DMS153 treated with DMSO at 0.1 percent for 48 hours (cell line): Measurements from ENCODE around the gene RALGAPB.

ENCODE experiments used
- DNase-seq: peaks from one replicate; lab custom pipeline; 2025; ENCODE audit not compliant: unreplicated experiment; lab: John Stamatoyannopoulos, UW

RALGAPB gene

DNA sequence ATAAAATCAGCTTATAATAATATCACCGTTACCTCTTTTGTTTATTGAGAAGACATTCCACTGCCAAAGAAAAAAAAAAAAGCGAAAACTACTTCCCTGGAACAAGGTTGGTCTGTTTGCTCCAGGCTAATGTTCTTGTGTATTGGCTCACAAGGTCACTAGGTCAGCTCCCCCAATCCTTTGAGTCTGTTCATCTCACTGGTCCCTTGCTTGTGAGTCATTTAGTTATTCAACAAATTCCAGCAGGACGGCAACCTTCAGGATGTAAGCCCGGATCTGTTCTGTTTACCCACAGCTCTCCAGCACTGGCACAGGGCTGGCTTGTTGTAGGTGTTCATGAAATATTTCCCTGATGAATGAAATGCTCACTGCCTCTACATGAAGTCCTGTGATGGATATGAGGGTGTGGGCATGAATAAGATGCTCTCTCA is 132.2 kb downstream of the RALGAPB start:
- DNase-seq = no peak

DNA sequence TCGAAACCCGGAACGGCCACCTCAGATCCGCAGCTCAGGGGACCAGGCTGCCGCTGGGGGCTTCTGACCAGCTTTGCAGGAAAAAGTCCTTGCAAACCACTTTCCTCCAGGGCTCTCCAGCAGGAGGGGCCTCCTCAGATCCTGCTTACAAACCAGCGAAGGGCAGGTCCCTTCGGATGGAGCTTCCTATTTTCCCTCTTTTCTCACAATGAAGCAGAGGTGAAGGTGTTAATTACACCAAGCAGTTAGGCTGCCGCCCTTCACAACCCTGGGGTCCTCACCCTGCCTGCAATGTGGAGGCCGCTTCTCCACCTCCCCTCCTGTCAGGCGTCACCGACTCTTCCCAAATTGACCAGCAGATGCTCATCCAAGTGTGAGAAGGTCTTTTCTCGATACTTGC is 134.7 kb downstream of the RALGAPB start:
- no peak for DNase-seq

- DNase-seq = no peak
These were observed 135.5 kb downstream of the RALGAPB start for GRCh38 chr20:38608188-38608587.

DNA sequence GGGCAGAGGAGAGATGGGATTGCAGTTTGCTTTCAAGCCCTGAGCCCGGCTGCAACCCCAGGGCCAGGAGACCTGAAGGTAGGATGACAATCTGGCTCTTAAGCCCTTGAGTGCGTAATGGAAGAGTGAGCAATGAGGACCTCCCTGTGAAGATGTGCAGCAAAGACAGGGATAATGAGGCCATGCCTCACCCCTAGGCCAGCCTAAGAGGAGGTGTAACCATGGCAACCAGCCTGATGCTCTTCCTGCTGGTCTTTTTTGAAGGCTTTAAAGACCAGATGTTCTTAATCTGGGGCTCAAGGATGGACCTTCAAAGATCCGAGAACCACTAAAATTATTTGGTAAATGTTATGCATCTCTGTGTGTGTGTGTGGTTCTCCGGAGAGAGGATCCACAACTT is 137.2 kb downstream of the RALGAPB start:
- DNase-seq = no peak

GRCh38 chr20:38610521-38610920 is 137.9 kb downstream of the RALGAPB start:
- no peak for DNase-seq

- no peak for DNase-seq
These were observed 140.3 kb downstream of the RALGAPB start for GRCh38 chr20:38612751-38613515.

DNA sequence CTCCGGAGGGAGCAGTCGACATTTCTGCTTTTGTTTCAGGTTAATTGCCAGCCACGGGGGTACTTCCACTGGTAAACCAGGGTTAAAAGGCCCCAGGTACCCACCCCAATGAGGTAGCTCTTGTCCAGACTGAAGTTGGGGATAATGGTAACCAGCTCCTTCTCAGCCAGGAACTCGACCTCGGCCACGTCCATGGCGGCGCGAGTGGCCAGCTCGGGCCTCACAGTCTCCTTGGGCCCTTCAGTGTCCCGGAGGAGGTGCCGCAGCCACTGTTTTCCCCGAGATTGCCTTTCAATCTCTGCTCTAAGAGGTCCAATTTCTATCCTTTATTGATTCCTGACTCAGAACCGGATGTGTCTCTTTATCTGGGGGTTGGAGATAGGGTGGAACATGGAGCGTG is 142.6 kb downstream of the RALGAPB start:
- no peak for DNase-seq

DNA sequence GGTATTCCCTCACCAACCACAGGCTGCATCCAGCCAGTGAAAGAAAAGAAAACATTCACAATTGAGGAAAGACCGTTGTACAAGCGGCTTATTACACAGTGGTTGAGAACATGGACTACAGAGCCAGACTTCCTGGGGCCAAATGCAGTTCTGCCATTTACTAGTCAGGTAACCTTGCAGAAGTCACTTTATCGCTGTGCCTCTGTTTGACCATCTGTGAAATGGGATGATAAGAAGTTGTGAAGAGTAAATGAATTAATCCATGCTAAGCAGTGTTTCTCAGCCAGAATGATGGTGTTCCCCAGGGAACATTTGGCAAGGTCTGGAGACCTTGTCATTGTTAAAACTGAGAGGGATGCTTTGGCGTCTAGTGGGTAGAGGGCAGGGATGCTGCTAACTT is 143.8 kb downstream of the RALGAPB start:
- DNase-seq = no peak

DNA sequence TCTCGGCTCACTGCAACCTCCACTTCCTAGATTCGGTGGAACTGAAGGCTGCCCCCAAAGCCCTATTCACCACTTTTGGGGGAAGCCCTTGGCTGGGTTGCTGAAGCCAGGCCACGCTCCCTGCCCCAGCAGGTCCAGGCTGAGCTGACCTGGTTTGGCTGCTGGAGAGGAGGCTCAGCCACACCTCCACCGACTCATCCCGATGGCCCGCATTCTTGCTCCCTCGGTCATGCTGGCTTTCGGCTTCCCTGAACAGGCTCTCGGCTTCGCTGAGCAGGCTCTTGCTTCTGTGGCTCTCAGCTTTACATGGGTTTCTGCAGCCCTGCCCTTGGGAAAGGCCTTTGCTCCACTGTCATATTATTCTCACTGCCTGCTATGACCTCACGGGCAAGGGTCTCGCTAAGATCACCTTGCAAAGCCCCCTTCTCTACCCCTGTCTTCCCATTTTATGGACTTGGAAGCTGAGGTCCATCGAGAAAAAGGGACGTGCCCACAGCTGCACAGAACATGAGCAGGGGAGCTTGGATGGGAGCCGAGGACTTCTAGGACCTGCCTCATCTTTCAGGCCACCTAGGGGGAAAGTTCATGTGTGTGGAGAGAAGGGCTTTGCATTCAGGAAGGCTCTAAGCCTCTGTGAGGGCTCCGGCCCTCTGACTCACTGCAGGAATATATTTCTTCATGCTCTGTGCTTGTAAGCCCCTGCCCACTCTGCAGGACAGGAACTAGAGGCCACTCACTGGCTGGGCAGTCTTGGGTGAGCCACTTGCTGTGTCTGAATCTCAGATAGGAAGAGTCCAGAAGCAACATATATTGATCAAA is 144.6 kb downstream of the RALGAPB start:
- no peak for DNase-seq

- DNase-seq = no peak
These were observed 145.2 kb downstream of the RALGAPB start for GRCh38 chr20:38617830-38618196.

DNA sequence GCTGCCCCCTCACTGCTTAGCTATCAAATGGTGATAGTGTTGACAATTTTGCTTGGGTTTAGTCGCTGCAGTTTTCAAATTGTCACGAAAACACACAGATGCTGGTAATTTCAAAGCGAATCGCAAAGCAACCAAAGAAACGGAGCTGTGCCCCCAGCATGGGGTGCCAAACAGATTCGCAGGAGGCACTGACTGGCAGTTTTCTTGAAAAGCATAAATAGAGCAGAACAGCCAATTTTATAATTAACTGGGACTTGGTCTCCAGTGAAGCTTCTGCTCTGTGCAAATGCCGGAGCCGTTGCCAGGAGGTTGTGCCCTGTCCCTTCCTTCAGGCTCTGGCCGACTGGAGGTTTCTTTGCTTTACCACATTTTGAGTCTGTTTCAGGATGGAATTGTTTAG is 147.8 kb downstream of the RALGAPB start:
- no peak for DNase-seq

DNA sequence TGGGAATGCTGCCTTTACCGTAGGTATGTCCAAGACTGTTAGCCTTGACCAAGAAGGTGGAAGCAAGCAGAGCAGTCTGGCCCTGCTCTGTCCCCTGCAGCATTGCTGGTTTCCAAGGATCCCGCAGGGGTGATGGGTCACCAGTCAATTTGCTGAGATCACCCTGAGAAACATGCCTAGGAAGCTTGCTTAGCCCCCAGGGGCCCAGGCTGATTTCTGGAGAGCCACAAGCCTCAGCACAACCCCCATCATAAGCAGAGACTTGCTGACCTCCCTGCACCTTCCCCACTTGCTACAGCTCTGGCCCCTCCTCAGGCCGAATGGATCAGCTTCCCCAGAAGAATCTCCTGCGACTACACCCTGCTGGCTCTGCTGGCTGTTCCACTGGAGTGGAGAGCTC is 150.4 kb downstream of the RALGAPB start:
- no peak for DNase-seq

- DNase-seq = no peak
These were observed 151.4 kb downstream of the RALGAPB start for GRCh38 chr20:38624084-38624483.

DNA sequence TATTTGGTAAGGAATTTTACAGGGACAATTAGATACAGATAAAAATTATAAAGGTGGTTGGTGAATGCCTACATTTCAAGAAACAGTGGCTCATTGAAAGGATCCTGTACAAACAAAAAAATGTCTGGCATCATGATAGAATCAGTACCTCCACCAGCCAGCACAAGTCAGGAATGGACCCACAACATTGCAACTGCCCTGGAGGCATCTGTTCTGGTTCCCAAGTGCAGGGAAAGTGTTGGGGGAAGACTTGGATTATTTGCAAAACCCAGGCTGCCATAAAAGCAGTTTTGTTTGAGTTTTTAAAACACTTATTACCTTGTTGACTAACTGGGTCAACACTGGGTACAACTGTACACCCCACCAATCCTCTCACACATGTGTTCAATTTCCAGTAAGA is 153.3 kb downstream of the RALGAPB start:
- DNase-seq = no peak

DNA sequence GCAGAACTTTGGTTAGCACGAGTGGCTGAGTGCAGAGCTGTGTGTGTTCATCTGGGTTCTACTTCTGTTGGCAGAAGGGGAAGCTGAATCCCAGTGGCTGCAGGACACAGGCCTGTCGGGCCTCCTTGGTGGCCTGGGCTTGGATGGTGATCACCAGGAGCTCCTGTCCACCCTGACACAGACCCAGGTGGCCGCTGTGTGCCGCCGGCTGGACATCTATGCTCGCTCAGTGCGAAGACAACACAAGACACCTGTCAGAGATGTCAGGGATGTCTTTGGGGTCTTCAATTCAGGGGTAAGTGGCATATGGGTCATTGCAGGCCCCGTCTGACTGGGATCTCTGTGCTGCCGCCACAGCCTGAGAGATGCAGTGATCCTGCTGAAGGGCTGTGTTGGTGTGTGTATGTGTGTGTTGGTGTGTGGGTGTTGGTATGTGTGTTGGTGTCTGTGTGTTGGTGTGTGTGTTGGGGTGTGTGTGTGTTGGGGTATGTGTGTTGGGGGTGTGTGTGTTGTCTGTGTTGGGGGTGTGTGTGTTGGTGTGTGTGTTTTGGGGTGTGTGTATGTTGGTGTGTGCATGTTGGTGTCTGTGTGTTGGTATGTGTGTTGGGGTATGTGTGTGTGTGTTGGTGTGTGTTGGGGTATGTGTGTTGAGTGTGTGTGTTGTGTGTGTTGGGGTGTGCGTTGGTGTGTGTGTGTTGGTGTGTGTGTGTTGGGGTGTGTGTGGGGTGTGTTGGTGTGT is 154.4 kb downstream of the RALGAPB start:
- DNase-seq = no peak
